Stimulated activated naive CD8-positive, alpha-beta T cell treated with anti-CD3 and anti-CD28 coated beads, Interleukin-15, amount 100 ng/mL, for 72 hours (primary cell): ENCODE data around the gene ELK1.

ENCODE experiments used
- ATAC-seq: fragments of 150-1000 bp; cut with Tn5 transposase; 2 replicates; pipeline ENCODE4 v1.10.0; 2021; ENCODE audit warnings: mild to moderate bottlenecking, moderate library complexity
- DNase-seq, 2 donors: peaks; one replicate each; pipeline ENCODE4 v3.0.0; 2021 to 2022
- H3K27ac Mint-ChIP-seq, 2 donors: one replicate each; pipeline ENCODE4 v1.8.0; 2022; ENCODE audit warnings: mild to moderate bottlenecking in 2 of 2, mixed read lengths in 2 of 2, moderate library complexity in 2 of 2
- H3K27me3 Mint-ChIP-seq: one replicate; pipeline ENCODE4 v1.8.0; 2022; ENCODE audit warnings: mixed read lengths
- H3K4me1 Mint-ChIP-seq: one replicate; pipeline ENCODE4 v1.8.0; 2022; ENCODE audit warnings: mild to moderate bottlenecking, mixed read lengths
- H3K4me3 Mint-ChIP-seq, 2 donors: one replicate each; pipeline ENCODE4 v1.8.0; 2022; ENCODE audit warnings: mild to moderate bottlenecking in 2 of 2, mixed read lengths in 2 of 2, moderate library complexity in 1 of 2
- H3K9me3 Mint-ChIP-seq, 2 donors: one replicate each; pipeline ENCODE4 v1.8.0; 2022; ENCODE audit warnings: mixed read lengths in 2 of 2

ELK1 gene

DNA sequence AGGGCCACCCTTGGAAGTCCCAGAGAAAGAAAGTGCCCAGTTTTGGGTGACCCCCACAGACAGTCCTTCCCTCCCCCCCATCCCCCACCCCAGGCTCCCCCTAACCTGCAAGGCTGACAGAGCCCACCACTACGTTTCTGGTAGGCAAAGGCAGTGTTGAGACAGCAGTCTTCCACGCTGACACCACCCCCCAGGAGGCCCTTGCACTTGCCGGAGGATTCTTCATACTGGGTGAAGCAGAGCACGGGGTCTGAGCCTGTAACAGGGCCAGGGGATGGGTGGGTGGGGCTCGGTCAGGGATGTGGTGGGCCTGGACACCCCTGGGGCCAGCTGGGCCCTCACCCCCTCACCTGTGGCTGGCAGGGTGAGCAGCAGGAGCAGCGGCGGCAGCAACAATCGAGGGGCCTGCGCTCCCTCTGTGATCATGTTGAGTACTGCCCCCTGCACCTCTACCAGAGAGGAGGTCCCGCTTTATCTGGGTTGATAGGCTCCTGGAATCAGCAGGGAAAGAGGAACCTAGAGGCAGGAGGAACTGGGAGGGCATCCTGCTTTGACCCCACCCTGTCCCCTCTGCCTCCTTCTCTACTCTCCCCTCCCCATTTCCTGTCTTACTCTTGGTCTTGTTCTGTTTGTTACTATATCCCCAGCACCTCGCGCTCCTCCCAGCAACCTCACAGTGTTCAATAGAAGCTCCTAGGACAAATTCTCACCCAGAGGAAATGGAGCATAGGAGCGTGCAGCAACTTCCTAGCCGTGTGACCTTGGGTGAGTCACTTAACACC lies 20.8 kb downstream of the ELK1 start, which contains the start of gene CFP:
TSS of gene CFP (minus strand) at position 512 of the 782 bp plus-strand sequence. CDS start at position 426, 86 bp downstream.
- Mint-ChIP-seq H3K27me3 (no peaks in the 10 kb centered on the region), H3K9me3 (no peaks in the 10 kb centered on the region), H3K27ac (peak within 1 kb of the TSS; percentile 10 to 81), H3K4me1 (peaks cover 27% of the 10 kb centered on the region), H3K4me3 (peak within 1 kb of the TSS; percentile 62 to 66)
- ATAC-seq (peak; percentile 55), DNase-seq (no peak)

DNA sequence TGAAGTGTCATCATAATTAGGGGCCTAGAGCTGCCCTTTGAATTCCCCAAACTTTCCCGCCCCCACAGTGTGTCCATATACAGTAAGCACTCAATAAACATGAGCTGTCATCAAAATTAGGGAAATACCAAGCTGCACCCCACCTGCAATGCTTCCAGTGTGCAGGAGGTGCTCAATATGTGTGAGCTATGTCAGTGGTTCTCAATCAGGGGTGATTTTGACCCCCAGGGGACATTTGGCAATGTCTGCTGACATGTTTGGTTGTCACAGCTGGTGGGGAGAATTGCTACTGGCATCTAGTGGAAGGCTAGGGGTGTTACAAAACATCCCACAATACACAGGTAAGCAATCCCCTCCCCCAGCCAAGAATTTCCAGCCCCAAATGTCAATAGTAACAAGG lies 21.4 kb downstream of the ELK1 start:
- peaks cover 30% of the 10 kb centered on the region for H3K4me1 Mint-ChIP-seq

DNA sequence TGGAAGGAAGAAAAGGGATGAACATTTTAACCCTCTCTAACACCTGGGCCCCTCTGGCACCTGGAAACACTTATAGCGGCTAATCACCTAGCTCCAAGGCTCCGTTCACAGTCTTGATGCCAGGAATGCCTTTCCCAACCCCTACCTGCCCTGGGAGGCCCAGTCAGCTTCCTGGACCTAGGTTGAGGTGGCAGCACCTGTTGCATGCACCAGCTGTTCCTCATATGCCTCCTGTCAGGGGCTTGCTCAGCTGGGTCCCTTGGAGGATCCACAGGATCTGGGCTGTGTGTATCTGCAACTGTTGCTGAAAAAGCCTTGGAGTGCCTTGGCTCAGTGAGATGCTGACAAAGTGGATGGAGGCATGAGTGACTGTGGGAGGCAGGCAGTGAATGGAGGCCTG lies 25.0 kb downstream of the ELK1 start:
- ATAC-seq, result no peak
- DNase-seq, result no peak
- Mint-ChIP-seq H3K4me1 (peaks cover 40% of the 10 kb centered on the region), H3K9me3 (no peaks in the 10 kb centered on the region), H3K27ac (peak overlapping the region in 1 of 2 donors; percentile 71), H3K4me3 (no peak overlapping the region), H3K27me3 (no peaks in the 10 kb centered on the region)

More for the DNA sequence above, 21.4 kb downstream of the ELK1 start:
- H3K27ac Mint-ChIP-seq, result peak overlapping the region in 1 of 2 donors; percentile 81
- H3K4me3 Mint-ChIP-seq, result peak overlapping the region; percentile 39 to 62
- no peaks in the 10 kb centered on the region for H3K9me3 Mint-ChIP-seq
- DNase-seq (peak in 1 of 2 donors; percentile 28), ATAC-seq (peak; percentile 55)
- H3K27me3 Mint-ChIP-seq, result no peaks in the 10 kb centered on the region

DNA sequence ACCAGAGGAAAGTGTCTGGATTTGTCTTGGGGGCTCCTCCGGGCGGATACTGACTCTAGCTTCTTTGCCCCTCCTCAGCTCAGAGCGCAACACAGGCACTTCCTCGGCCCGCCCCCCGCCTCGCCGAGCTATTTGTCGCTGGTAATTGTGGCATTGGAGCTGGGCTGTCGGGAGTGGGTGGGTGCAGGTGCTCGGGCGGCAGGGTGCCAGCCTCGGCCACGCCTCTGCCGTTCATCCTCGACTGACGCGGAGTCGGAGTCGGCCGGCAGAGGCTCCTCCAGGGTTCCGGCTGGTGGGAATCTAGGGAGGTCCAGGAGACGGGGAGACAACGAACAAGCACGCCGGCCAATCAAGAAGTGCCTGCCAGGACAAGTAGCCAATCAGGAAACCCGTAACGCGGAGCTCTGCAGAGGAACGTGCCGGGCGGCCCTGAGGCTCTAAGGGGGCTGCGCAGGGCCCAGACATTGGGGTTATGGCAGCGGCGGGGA lies 26.8 kb downstream of the ELK1 start:
- H3K27me3 Mint-ChIP-seq, result peaks cover 5% of the 10 kb centered on the region

DNA sequence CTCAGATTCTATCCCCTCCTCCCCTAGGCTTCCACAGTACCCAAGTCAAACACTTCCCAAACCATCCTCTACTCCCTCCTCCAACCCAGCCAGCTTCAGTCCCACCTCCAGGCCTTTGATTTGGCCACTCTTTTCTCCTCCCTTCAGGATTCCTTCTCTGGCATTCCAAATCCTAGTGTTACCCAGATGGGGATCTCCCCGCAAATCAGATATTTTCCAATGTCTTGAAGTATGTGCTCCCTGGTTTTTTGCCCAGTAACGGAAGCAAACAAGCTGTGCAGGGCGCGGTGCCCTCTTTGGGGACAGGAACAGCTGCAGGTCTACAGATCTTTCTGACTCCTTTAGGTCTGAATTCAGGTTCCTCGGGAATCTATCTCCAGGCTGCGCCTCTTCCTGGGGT lies 28.5 kb downstream of the ELK1 start:
- no peak for DNase-seq
- Mint-ChIP-seq H3K9me3 (no peaks in the 10 kb centered on the region), H3K4me1 (peaks cover 19% of the 10 kb centered on the region), H3K27me3 (peaks cover 17% of the 10 kb centered on the region), H3K27ac (no peak overlapping the region), H3K4me3 (no peak overlapping the region)
- ATAC-seq, result no peak

More for the DNA sequence above, 26.8 kb downstream of the ELK1 start:
- Mint-ChIP-seq H3K4me3 (peak overlapping the region; percentile 81 to 85), H3K27ac (peak overlapping the region; percentile 72 to 87), H3K4me1 (peaks cover 29% of the 10 kb centered on the region), H3K9me3 (no peaks in the 10 kb centered on the region)
- DNase-seq (peak; percentile 25 to 36), ATAC-seq (peak; percentile 67)

DNA sequence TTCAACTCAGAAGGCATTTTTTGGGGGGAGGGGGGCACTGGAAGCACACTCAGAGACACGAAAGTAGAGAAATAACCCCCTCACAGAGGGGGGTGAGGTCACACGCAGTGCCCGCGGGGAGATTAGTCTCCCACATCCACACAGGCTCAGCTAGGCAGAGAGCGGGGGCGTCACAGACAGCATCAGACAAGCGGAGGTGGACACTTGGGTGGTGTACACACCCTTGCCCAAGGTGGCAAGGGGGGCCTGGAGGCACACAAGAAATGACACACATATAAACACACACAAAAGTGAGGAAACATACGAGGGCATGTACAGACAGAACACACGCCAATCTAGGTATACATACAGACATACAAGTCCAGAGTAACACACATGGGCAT lies 30.1 kb downstream of the ELK1 start:
- H3K27me3 Mint-ChIP-seq, result peaks cover 17% of the 10 kb centered on the region
- H3K4me3 Mint-ChIP-seq, result peak overlapping the region; percentile 32 to 53
- DNase-seq (no peak), ATAC-seq (no peak)
- peaks cover 19% of the 10 kb centered on the region for H3K4me1 Mint-ChIP-seq
- peak overlapping the region in 1 of 2 donors; percentile 81 for H3K27ac Mint-ChIP-seq
- no peaks in the 10 kb centered on the region for H3K9me3 Mint-ChIP-seq

DNA sequence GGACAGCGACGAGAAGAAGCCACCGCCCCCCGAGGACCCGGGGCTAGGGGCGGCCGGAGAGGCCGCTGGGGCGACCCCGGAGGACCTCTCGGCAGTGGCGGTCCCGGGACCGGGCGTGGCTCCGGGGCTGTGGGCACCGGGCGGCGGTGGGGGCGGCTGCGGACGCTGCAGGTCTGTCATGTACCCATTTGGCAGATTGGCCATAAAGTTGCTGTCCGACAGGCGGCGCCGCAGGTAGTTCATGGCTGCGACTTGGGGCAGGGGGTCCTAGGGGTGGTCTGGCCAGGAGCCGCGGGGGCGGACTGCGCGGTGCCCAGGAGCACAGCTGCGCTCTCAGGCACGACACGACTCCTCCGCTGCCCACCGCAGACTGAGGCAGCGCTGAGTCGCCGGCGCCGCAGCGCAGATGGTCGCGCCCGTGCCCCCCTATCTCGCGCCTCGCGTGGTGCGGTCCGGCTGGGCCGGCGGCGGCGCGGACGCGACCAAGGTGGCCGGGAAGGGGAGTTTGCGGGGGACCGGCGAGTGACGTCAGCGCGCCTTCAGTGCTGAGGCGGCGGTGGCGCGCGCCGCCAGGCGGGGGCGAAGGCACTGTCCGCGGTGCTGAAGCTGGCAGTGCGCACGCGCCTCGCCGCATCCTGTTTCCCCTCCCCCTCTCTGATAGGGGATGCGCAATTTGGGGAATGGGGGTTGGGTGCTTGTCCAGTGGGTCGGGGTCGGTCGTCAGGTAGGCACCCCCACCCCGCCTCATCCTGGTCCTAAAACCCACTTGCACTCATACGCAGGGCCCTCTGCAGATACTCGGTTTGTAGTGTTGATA lies 30.7 kb downstream of the ELK1 start, which contains the start of gene SYN1:
TSS of gene SYN1 (minus strand) at position 372 of the 817 bp plus-strand sequence. CDS start at position 243, 129 bp downstream.
- Mint-ChIP-seq H3K27me3 (peaks cover 17% of the 10 kb centered on the region), H3K4me1 (peaks cover 19% of the 10 kb centered on the region), H3K4me3 (peak within 1 kb of the TSS; percentile 53 to 66), H3K27ac (peak within 1 kb of the TSS in 1 of 2 donors; percentile 81), H3K9me3 (no peaks in the 10 kb centered on the region)
- peak; percentile 85 for DNase-seq
- ATAC-seq, result peak; percentile 82

DNA sequence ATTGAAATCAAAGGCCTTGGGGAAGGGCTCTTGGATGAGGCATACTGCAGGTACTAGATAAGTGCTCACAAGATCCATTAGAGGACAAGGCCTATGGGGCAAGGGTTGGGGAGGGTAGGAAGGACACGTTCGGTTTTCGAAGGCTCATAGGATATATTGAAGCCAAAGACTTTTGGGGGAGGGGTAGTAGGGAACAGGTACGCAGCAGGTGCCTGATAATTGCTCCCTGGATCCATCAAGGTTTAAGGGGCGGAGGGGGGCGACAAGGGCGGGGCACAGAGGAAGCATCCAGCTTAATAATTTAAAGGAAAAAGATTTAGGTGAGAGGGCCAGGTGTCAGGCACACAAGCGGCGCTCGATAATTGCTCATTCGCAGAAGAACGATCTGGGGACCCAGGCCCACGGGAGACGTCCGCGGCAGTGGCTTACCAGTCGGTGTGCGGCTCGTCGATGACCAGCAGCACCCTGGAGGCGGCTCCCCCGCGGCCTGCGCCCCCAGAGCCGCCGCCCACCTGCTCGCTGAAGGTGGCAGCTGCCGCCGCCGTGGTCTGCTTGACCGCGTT lies 31.4 kb downstream of the ELK1 start:
- ATAC-seq (no peak), DNase-seq (no peak)
- no peak overlapping the region for H3K27ac Mint-ChIP-seq
- peaks cover 16% of the 10 kb centered on the region for H3K4me1 Mint-ChIP-seq
- peak overlapping the region; percentile 47 to 66 for H3K4me3 Mint-ChIP-seq
- H3K9me3 Mint-ChIP-seq, result no peaks in the 10 kb centered on the region
- peaks cover 17% of the 10 kb centered on the region for H3K27me3 Mint-ChIP-seq

DNA sequence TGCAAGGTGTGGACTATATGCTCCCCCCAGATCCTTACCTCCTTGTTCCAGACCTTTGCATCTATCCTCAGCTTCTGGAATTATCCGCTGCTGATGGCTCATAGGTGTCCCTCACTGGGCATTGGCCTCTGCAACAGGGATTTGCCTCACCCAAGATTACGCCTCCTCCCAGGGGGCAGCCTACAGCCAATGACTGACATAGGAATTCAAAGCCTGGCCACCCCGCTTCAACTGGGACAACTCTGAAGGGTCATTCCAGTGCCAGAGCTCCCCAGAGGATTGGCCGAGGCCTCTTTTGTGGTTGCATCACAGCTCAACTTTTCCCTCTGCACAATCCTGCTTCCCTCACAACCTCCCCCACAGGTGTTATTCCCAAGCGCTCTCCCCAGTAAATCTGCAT lies 35.7 kb downstream of the ELK1 start:
- DNase-seq, result no peak
- ATAC-seq, result no peak
- Mint-ChIP-seq H3K4me3 (no peak overlapping the region), H3K27ac (no peak overlapping the region), H3K27me3 (peaks cover 17% of the 10 kb centered on the region), H3K9me3 (no peaks in the 10 kb centered on the region), H3K4me1 (no peaks in the 10 kb centered on the region)

DNA sequence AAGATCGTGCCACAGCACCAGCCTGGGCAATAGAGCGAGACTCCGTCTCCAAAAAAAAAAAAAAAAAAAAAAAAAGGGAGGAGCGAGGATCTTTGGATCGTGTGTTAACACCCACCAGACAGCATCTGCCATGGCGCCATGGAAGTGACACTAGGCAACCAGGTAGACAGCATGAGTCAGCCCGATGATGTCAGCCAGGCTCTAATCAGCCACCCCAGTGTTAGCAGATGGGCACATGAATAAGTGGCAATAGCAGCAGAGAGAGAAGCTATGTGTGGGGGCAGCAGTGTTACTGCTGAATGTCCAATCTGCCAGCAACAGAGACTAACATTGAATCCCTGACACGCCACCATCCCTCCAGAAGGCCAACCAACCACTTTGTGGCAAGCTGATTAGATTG lies 37.3 kb downstream of the ELK1 start:
- no peak overlapping the region for H3K27ac Mint-ChIP-seq
- ATAC-seq (no peak), DNase-seq (no peak)
- peaks cover 5% of the 10 kb centered on the region for H3K4me1 Mint-ChIP-seq
- no peak overlapping the region for H3K4me3 Mint-ChIP-seq
- H3K27me3 Mint-ChIP-seq, result peaks cover 7% of the 10 kb centered on the region
- H3K9me3 Mint-ChIP-seq, result no peaks in the 10 kb centered on the region

DNA sequence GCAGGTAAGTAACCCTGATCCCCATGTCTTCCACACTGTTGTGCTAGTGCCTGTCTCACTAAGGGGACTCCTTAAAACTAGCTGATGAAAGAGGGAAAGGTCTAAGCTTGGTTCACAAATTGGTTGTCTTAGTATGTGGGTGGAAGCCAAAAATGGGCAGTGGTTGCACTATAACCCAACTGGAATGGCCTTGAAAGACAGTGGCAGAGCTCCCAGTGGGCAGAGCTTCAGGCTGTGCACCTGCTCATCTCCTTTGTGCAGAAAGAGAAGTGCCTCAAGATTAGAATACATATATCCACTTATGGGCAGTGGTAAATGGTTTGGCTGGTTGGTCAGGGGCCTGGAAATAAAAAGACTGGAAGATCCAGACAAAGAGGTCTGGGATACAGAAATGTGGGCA lies 37.9 kb downstream of the ELK1 start:
- ATAC-seq (no peak), DNase-seq (no peak)
- Mint-ChIP-seq H3K27ac (no peak overlapping the region), H3K4me1 (peaks cover 9% of the 10 kb centered on the region), H3K27me3 (peaks cover under 1% of the 10 kb centered on the region), H3K9me3 (no peaks in the 10 kb centered on the region), H3K4me3 (no peak overlapping the region)

DNA sequence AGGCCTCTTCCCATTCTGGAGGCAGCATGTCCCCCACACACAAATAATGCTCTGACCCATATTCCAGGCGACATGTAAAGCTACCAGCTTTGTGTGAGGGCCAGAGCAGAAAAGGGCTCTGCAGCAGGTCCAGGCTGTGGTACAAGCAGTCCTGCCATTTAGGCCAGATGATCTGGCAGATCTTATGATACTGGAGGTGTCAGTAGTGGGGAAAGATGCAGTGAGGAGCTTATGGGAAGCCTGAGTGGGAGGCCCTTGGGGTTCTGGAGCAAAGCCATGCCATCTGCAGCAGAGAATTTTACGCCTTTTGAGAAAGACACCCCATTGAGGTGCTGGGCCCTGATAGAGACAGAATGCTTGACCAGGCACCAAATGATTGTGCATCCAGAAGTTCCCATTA lies 38.4 kb downstream of the ELK1 start:
- H3K27me3 Mint-ChIP-seq, result no peaks in the 10 kb centered on the region
- ATAC-seq (no peak), DNase-seq (no peak)
- no peak overlapping the region for H3K4me3 Mint-ChIP-seq
- H3K4me1 Mint-ChIP-seq, result peaks cover 9% of the 10 kb centered on the region
- H3K9me3 Mint-ChIP-seq, result no peaks in the 10 kb centered on the region
- no peak overlapping the region for H3K27ac Mint-ChIP-seq

DNA sequence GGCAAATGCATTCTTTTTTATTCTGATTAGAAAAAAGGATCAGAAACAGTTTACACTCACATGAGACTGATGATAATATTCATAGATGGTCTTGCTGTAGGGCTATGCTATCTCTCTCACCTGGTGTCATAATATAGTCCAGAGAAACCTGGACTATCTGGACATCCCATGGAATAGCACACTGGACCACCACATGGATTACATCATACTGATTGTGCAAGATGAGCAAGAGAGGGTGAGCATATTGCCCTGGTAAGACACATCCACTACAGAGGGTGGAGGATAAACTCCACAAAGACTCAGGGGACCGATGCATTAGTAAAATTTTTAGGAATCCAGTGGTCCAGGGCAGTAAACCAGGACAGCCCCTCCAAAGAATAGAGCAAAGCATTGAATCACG lies 38.9 kb downstream of the ELK1 start:
- Mint-ChIP-seq H3K4me3 (no peak overlapping the region), H3K9me3 (no peaks in the 10 kb centered on the region), H3K4me1 (peaks cover 9% of the 10 kb centered on the region), H3K27ac (no peak overlapping the region), H3K27me3 (no peaks in the 10 kb centered on the region)
- DNase-seq, result no peak
- ATAC-seq, result no peak

DNA sequence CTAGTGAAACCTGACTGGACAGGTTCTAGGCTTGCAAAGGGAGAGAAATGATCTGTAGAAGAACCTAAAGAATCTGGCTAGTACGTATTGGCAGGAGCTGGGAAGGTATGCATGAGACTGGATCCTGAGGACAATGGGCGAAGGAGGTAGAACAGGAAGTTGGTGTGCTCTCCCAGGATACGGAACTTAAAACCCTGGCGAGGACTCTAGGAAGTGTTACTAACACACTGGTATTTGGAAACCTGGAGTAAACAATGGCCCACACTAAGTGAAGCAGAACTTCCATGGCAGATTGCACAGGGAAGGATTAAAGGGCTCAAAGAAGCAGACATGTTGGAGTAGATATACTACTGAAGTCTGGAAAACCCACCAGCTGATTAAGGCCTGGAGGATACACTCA lies 39.9 kb downstream of the ELK1 start:
- no peaks in the 10 kb centered on the region for H3K27me3 Mint-ChIP-seq
- H3K4me3 Mint-ChIP-seq, result no peak overlapping the region
- DNase-seq, result no peak
- no peak for ATAC-seq
- H3K4me1 Mint-ChIP-seq, result peaks cover 9% of the 10 kb centered on the region
- H3K27ac Mint-ChIP-seq, result no peak overlapping the region
- no peaks in the 10 kb centered on the region for H3K9me3 Mint-ChIP-seq

DNA sequence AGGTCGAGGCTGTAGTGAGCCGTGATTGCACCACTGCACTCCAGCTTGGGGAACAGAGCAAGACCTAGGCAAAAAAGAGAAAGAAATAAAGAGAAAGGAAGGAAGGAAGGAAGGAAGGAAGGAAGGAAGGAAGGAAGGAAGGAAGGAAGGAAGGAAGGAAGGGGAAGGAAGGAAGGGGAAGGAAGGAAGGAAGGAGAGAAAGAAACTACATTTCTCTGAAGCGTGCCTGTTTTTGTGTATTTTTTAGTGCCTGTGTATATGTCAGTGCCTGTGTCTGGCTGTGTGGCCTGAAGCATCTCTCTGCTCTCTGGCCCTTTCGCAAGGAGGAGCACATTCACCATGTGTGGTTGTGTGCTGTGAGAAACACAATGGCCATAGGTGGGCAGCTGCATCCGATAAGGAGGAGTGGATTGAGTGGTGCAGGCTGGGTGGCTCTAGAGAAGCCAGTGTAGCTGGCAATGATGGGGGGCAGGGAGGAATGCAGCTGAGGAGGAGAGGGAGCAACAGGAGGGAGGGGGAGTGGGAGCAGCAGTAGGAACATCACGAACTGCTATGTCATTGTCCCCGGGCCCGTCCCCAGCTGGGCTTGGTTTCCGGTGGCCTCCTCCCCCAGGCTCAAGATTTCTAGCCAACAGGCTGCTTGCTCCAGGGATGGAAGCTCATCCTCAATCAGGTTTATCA lies 42.1 kb downstream of the ELK1 start:
- H3K27me3 Mint-ChIP-seq, result no peaks in the 10 kb centered on the region
- DNase-seq, result no peak

More for the DNA sequence above, 42.1 kb downstream of the ELK1 start:
- ATAC-seq, result no peak
- peak overlapping the region in 1 of 2 donors; percentile 4 for H3K4me3 Mint-ChIP-seq
- peaks cover 9% of the 10 kb centered on the region for H3K4me1 Mint-ChIP-seq
- H3K9me3 Mint-ChIP-seq, result no peaks in the 10 kb centered on the region
- peak overlapping the region in 1 of 2 donors; percentile 57 for H3K27ac Mint-ChIP-seq
